Hepatocyte (in vitro differentiated cells): Measurements from ENCODE around the gene DOCK8.

Source experiments
- EZH2 ChIP-seq: fragments of 200-600 bp; sonication (generic); IDR thresholded peaks from 2 replicates; pipeline ENCODE4 v1.6.1; 2016; ENCODE audit warnings: antibody characterized with exemption, mild to moderate bottlenecking, borderline replicate concordance
- EZH2phosphoT487 ChIP-seq: fragments of 200-600 bp; sonication (generic); IDR thresholded peaks from one replicate; pipeline ENCODE4 v1.6.1; 2018; ENCODE audit warnings: antibody characterized with exemption, mild to moderate bottlenecking, low read depth, moderate library complexity; ENCODE audit not compliant: unreplicated experiment, severe bottlenecking
- TF ChIP-seq, protein P1 (sequence below): fragments of 200-600 bp; sonication (generic); IDR thresholded peaks from 2 replicates; pipeline ENCODE4 v1.5.1; 2016; ENCODE audit warnings: antibody characterized with exemption, mild to moderate bottlenecking; ENCODE audit not compliant: poor library complexity

GRCh38 chr9:453832-454231 lies 239.2 kb downstream of the DOCK8 start:
- TF ChIP-seq, protein P1, sequence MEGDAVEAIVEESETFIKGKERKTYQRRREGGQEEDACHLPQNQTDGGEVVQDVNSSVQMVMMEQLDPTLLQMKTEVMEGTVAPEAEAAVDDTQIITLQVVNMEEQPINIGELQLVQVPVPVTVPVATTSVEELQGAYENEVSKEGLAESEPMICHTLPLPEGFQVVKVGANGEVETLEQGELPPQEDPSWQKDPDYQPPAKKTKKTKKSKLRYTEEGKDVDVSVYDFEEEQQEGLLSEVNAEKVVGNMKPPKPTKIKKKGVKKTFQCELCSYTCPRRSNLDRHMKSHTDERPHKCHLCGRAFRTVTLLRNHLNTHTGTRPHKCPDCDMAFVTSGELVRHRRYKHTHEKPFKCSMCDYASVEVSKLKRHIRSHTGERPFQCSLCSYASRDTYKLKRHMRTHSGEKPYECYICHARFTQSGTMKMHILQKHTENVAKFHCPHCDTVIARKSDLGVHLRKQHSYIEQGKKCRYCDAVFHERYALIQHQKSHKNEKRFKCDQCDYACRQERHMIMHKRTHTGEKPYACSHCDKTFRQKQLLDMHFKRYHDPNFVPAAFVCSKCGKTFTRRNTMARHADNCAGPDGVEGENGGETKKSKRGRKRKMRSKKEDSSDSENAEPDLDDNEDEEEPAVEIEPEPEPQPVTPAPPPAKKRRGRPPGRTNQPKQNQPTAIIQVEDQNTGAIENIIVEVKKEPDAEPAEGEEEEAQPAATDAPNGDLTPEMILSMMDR: no peak
- no peak for TF ChIP-seq EZH2
- no peak for TF ChIP-seq EZH2phosphoT487
